Large intestine (tissue), 3 donors: ENCODE data around the gene BIRC5. TPM values are rescaled to one million over a fixed set of nuclear protein-coding genes. Genes with fewer than 3 reads are reported as not detected.

Source experiments
- DNase-seq, 2 donors: peaks; one replicate each; pipeline versions ENCODE4 v3.0.0 to v3.0.0-alpha.2; 2013
- H3K27ac ChIP-seq: one replicate; pipeline ENCODE4 v1.5.1; 2013; ENCODE audit warnings: low read length
- H3K27me3 ChIP-seq: 2 replicates; pipeline ENCODE4 v1.6.1; 2013; ENCODE audit warnings: low read length; ENCODE audit not compliant: control insufficient read depth, insufficient read depth
- H3K36me3 ChIP-seq: 2 replicates; pipeline ENCODE4 v1.6.1; 2013; ENCODE audit warnings: low read length; ENCODE audit not compliant: control insufficient read depth, insufficient read depth
- H3K4me1 ChIP-seq: one replicate; pipeline ENCODE4 v1.6.1; 2013; ENCODE audit warnings: low read length; ENCODE audit not compliant: control insufficient read depth, insufficient read depth
- H3K4me3 ChIP-seq: one replicate; pipeline ENCODE4 v1.5.1; 2013; ENCODE audit warnings: low read length
- H3K9me3 ChIP-seq: one replicate; pipeline ENCODE4 v1.6.1; 2013; ENCODE audit warnings: mild to moderate bottlenecking, low read depth, low read length, moderate library complexity; ENCODE audit not compliant: control insufficient read depth
- WGBS: methylation state at CpG from one replicate; pipeline ENCODE4 v1.1.5; 2013; ENCODE audit warnings: low lambda C conversion rate; ENCODE audit not compliant: insufficient coverage; 5-methylcytosine and 5-hydroxymethylcytosine counted together
- polyA plus RNA-seq: library from polyadenylated mRNA; unstranded; fragments of 120-200 nt; gene quantifications from one replicate; pipeline ENCODE4 v1.2.1, GENCODE V29; 2013

The BIRC5 gene
- polyA plus RNA-seq, 1 donor: 13.8 TPM

DNA sequence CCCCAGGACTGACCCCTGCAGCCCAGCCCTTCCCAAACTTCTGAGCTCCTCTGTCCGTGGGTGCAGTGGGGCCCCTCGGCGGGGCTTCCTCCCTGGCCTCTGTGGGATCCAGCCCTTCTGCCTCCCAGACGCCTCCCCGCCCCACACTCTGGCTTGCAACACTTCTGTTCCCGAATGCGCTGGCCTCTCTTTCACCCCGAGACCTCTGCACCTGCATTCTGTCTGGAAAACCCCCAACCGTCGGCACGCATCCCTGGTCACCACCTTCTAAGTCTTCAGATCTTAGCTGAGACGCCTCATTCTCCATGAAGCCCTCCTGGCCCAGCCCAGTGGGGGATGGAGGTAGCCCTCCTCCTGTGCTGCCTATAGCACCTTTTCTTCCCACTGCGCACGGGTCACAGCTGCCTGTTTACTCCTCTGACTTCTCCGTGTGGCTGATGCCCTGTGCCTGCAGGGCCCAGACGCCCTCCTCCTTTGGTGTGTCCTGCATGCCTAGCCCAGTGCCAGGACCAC, 43.8 kb downstream of the BIRC5 start:
- no CpG with 5 or more reads among the region's 16 CpGs for WGBS
- DNase-seq: peak; percentile 60 to 72
- Histone ChIP-seq H3K9me3 (peaks cover 3% of the 10 kb centered on the region), H3K4me3 (no peak overlapping the region), H3K36me3 (no peaks in the 10 kb centered on the region), H3K27ac (no peak overlapping the region), H3K27me3 (no peaks in the 10 kb centered on the region), H3K4me1 (peaks cover 34% of the 10 kb centered on the region)

DNA sequence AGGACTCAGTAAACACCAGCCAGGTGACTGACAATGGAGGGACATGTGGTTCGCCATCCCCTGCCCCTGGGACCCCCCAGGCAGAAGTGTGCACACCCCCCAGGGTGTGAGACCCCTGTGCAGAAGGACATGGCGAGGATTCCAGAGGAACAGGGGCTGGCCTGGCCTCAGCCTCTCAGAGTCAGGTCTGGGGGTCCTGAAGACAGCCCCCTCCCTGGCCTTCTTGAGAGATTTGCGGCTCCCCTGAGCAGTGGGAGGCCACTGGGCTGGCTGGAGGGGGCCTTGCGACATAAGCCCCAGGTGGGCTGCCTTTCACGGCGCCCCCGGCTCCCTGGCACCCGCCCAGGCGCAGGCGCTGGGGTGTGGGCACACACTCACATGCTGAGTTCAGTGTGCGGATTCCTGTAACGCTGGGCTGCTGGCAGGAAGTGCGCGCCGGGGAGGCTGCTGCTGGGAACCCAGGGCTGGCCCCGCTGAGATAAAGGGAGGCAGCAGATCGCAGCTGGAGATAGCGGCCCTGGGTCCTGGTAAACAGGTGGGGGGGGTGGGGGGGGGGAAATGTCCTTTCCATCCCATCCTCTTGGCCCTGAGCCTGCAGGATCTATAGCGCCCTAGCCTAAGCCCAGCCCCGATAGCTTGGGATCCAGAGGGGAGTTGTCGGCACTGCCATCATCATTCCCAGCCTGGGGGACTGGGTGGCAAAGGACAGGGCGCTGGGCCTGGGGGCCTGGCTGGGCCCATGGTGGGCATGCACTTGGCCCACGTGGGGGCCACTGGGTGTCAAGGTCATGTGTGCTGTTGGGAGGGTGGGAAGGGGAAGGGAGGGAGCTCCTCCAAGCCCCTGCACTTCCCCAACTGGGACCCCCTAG, 44.5 kb downstream of the BIRC5 start:
- no peaks in the 10 kb centered on the region for H3K36me3 ChIP-seq
- peaks cover 3% of the 10 kb centered on the region for H3K9me3 ChIP-seq
- no peak overlapping the region for H3K4me3 ChIP-seq
- WGBS: no CpG with 5 or more reads among the region's 23 CpGs
- no peak overlapping the region for H3K27ac ChIP-seq
- DNase-seq: peak; percentile 51 to 53
- no peaks in the 10 kb centered on the region for H3K27me3 ChIP-seq
- H3K4me1 ChIP-seq: peaks cover 41% of the 10 kb centered on the region

DNA sequence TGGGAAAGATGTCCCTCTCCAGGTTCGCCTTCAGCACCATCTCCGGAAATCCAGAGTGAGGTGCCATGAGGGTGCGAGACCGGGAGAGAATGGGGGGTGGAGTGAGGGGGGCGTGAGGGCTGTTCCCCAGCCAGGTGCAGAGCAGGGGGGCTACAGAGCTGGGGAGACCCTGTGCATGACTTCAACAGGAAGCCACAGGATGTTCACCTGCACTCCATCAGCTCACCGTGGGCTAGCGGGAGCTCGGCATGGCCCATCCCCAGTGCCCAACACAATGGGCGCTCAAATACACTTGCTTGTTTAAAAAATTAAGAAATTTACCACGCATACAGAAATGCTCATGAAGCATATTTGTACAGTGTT, 45.1 kb downstream of the BIRC5 start:
- WGBS: no CpG with 5 or more reads among the region's 10 CpGs
- Histone ChIP-seq H3K4me1 (peaks cover 43% of the 10 kb centered on the region), H3K27me3 (no peaks in the 10 kb centered on the region), H3K27ac (no peak overlapping the region), H3K36me3 (no peaks in the 10 kb centered on the region), H3K4me3 (no peak overlapping the region), H3K9me3 (peaks cover 3% of the 10 kb centered on the region)
- no peak for DNase-seq

DNA sequence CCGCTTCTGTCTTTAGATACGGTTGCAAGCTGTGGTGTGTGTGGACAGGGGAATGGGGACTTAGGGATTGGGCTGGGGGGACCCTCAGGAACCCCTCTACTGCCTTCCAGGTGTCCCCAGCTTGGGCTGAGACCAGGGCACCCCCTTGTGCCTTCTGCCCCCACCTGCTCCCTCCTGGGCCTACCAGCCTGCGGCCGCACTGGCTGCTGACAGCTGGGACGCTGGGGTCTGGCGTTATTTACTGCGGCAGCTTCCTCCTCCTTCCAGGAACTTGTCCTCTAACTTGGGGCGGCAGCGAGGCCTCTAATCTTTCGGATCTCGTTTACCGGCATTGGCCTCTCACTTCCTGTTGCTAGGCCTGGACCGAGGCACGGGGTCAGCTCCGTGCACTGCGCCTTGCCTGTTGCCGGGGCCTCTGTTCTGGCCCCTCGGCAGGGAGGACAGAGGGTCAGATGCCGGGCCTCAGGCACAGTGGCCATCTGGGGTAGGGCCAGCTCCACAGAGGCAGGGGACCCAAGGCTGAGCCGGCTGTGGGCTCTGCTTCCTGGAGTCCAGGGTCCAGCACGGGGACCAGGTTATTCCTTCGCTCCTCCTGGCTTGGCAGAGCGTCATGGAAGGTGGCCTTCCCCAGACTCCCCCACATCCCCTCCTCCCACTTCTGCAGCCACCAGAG, 49.1 kb downstream of the BIRC5 start:
- H3K9me3 ChIP-seq: peaks cover 3% of the 10 kb centered on the region
- no peaks in the 10 kb centered on the region for H3K27me3 ChIP-seq
- H3K4me3 ChIP-seq: no peak overlapping the region
- peaks cover 30% of the 10 kb centered on the region for H3K4me1 ChIP-seq
- peak overlapping the region; percentile 25 for H3K27ac ChIP-seq
- peak; percentile 72 to 90 for DNase-seq
- no CpG with 5 or more reads among the region's 23 CpGs for WGBS
- no peaks in the 10 kb centered on the region for H3K36me3 ChIP-seq

DNA sequence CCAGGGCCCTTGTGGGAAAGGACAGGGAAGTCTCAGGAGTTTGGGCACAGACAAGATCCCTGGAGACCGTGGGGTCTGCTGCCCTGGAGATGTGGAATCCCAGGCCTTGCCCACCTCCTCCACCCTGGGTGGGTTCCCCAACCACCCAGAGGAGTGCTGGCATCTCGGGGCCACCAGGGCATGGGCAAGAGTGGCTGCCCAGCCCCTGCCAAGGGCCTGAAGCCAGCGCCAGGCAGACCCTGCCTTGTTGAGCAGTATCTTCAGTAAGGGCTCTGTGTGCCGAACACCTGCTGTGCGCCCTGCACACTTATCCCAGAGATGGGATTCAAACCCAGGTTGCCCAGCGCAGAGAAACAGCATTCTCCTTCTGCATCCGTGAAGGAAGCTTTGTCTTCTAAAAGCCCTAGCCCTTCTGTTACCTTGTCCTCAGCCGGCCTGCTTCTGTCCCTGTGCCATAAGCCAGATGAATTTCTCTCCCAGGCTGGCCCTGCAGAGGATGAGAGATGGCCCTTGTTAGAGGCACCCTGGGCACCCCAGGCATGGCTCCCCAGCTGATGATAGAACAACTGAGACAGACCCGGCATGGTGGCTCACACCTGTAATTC, 49.8 kb downstream of the BIRC5 start:
- DNase-seq: no peak
- WGBS: no CpG with 5 or more reads among the region's 9 CpGs
- peaks cover 32% of the 10 kb centered on the region for H3K4me1 ChIP-seq
- H3K27me3 ChIP-seq: no peaks in the 10 kb centered on the region
- H3K36me3 ChIP-seq: no peaks in the 10 kb centered on the region
- H3K27ac ChIP-seq: peak overlapping the region; percentile 25
- H3K9me3 ChIP-seq: no peaks in the 10 kb centered on the region
- H3K4me3 ChIP-seq: no peak overlapping the region

DNA sequence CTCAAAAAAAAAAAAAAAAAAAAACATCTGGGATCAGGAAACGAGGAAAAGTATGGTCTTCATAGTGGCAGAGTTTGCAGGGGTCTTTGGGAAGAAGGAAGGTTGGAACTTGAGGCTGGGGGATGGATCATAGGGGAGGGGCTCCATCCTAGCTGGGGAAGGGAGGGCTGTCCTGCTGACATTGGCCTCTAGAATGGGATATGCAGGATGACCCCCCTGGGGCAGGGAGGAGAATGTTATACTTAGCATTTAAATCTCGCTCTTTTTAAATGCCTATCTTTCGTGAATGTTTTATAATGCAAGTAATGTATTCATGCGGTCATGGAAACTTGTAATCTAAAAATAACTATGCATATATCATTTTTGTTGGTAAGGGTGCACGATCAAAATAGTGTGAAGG, 50.5 kb downstream of the BIRC5 start:
- H3K36me3 ChIP-seq: no peaks in the 10 kb centered on the region
- H3K9me3 ChIP-seq: no peaks in the 10 kb centered on the region
- no peak for DNase-seq
- H3K27me3 ChIP-seq: no peaks in the 10 kb centered on the region
- no peak overlapping the region for H3K27ac ChIP-seq
- 85% methylated on average over 3 of the region's 5 CpGs for WGBS
- no peak overlapping the region for H3K4me3 ChIP-seq
- peaks cover 37% of the 10 kb centered on the region for H3K4me1 ChIP-seq

DNA sequence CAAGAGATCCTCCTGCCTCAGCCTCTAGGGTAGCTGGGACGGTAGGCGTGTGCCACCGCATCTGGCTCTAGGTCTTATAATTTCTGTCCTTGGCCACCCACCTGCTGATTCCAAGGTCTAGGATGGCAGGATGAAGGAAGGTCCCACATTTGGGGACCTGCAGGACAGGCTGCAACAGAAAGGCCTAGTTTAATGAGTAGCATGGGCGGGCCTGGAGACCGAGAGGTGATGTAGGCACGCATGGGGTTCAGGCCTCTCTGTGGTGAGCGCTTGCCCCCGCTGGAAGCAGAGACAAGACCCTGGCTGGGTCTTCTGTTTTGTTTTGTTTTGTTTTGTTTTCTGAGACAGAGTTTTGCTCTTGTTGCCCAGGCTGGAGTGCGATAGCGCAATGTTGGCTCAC, 51.1 kb downstream of the BIRC5 start:
- no peak overlapping the region for H3K4me3 ChIP-seq
- H3K9me3 ChIP-seq: no peaks in the 10 kb centered on the region
- H3K27me3 ChIP-seq: no peaks in the 10 kb centered on the region
- DNase-seq: no peak
- no peak overlapping the region for H3K27ac ChIP-seq
- H3K4me1 ChIP-seq: peaks cover 42% of the 10 kb centered on the region
- no CpG with 5 or more reads among the region's 10 CpGs for WGBS
- no peaks in the 10 kb centered on the region for H3K36me3 ChIP-seq

DNA sequence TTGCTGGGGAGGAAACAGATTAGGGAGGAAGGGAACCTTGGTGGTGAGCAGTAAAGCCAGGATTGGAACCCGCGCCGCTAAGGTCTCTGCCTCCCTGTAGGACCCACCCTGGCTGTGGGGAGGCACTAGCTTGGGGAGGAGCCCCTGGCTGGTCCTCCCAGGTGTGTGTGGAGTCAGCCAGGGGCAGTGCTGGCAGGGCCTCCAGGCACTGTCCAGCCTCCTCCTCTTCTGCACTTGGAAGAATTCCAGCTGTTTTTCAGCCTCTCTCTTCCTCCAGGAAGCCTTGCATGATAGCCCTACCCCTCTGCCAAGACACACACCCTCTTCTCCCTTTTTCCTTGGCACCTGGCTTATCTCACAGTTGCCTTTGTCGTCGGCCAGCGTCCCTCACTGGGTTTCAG, 52.2 kb downstream of the BIRC5 start:
- no CpG with 5 or more reads among the region's 6 CpGs for WGBS
- H3K4me1 ChIP-seq: peaks cover 51% of the 10 kb centered on the region
- DNase-seq: no peak
- no peaks in the 10 kb centered on the region for H3K27me3 ChIP-seq
- no peaks in the 10 kb centered on the region for H3K9me3 ChIP-seq
- no peak overlapping the region for H3K27ac ChIP-seq
- no peaks in the 10 kb centered on the region for H3K36me3 ChIP-seq
- H3K4me3 ChIP-seq: no peak overlapping the region

DNA sequence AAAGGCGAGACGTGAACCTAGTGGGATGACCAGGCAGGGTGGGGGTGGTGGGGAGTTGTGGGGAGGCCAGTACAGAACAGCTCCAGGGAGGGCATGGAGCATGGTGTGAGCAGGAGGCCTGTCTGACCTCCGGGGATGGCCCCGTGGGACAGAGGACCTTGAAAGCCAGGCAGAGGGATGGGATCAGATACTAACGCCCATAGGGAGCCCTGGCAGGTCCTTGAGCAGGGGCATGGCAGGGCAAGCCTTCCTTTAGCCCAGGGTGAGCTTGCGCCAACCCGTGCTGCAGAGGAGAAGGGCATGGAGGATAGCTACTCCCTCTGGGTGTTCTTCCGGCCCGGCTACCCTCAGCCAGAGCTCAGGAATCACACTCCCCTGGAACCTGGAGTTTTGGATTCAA, 52.7 kb downstream of the BIRC5 start:
- DNase-seq: no peak
- WGBS: 80% methylated on average over 1 of the region's 9 CpGs
- H3K36me3 ChIP-seq: no peaks in the 10 kb centered on the region
- no peak overlapping the region for H3K4me3 ChIP-seq
- no peak overlapping the region for H3K27ac ChIP-seq
- H3K9me3 ChIP-seq: no peaks in the 10 kb centered on the region
- H3K4me1 ChIP-seq: peaks cover 57% of the 10 kb centered on the region
- H3K27me3 ChIP-seq: no peaks in the 10 kb centered on the region

DNA sequence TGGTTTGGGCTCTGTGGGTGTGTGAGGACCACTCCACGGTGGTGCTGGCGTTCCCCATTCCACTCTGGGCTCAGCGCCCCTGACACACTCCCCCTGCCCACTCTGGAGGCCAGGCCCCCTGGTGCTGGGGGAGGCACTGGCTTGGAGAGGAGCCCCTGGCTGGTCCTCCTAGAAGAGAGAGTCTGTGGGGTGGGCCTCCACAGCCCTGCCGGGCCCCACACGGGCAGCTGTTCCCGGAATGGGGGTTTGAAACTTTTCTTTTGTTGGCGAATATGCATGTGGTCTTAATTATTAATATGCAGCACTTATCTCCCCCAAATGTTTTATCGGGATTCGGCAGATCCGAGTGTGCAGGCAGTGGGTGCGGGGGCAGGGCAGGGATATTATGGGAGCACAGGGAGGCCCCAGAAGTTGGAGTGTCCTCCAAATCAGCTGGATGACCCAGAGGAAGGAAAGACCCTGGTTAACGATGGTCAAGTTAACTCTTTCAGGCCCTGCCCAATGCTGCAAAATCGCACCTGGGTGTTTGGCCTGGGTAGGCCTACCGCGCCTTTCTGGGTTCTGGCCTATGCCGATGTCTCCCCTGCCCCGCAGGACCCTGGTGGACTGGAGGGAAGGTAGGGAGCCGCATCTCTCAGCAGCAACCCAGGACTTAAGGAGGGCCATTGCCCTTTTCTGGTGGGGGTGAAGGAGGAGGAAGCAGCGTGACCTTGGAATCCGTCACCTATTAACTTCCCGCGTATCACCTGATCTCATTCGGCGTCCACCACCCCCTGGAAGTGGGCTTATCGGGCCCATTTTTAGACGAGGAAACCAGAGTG, 53.4 kb downstream of the BIRC5 start:
- DNase-seq: peak in 1 of 2 donors; percentile 38
- no peak overlapping the region for H3K27ac ChIP-seq
- peaks cover 60% of the 10 kb centered on the region for H3K4me1 ChIP-seq

More for the DNA sequence above, 53.4 kb downstream of the BIRC5 start:
- WGBS: no CpG with 5 or more reads among the region's 26 CpGs
- Histone ChIP-seq H3K27me3 (no peaks in the 10 kb centered on the region), H3K36me3 (no peaks in the 10 kb centered on the region), H3K4me3 (no peak overlapping the region), H3K9me3 (no peaks in the 10 kb centered on the region)
